NK-92 treated with Interleukin-12 subunit alpha and Interleukin-12 subunit beta, amount 100 ng/mL, for 24 hours (cell line): Measurements from ENCODE around the gene MEGF11.

ENCODE experiments used
- DNase-seq: peaks from one replicate; lab custom pipeline; 2025; lab: John Stamatoyannopoulos, UW

Gene MEGF11

DNA sequence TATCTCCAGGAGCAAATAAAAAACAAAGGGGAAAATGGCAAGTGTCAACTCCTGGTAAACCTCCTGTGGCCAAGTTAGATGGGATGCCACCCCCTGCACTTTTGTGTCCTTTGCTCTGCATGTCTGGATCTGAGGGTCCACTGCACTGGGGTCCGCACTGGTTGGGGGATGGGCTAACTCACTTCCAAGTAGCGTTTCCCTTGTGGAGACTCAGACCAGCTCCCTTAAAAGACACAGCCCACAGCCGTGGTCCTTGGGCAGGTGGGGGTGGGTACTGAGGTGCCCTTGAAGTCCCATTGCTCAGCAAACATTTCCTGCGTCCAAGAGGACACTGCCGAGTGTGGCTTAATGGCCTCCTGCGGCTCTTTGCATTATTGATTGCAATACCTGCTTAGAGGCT, 188.2 kb downstream of the MEGF11 start:
- DNase-seq: no peak

DNA sequence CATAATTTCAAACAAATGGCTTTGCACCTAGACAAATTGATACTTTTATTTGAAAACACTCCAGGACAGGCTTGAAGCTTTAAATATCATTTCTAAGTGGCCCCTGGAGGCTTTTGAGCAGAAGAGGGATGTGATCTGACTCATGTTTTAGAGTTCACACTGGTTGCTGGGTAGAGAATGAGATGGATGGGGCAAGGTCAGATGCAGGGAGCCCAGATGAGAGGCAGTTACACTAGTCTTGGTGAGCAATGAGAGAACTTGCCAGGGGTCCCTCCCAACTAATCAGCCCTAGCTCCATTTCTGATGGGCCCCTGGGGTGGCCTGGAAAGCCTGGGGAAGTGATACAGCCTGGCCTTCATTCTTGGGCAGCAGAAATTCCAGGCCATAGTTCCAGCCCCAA, 190.4 kb downstream of the MEGF11 start:
- DNase-seq: no peak

DNA sequence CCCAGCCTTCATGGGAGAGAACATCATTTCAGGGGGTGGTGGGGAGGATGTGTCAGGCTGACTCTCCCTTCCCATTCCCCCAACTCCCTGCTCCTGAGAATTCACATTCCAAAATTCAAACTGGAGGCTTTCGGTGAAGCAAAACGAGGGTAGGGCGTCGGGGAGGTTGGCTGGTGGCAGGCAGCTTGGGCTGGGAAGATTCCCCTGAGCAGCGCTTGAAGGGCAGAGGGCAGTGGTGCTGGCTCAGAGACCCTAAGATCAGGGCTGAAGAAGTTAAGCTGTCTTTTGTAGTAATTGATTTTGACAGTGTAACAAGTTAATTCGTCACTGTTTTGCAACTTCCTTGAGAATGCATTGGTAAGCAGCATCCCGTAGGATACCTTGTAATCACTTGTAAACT, 196.5 kb downstream of the MEGF11 start:
- DNase-seq: no peak

DNA sequence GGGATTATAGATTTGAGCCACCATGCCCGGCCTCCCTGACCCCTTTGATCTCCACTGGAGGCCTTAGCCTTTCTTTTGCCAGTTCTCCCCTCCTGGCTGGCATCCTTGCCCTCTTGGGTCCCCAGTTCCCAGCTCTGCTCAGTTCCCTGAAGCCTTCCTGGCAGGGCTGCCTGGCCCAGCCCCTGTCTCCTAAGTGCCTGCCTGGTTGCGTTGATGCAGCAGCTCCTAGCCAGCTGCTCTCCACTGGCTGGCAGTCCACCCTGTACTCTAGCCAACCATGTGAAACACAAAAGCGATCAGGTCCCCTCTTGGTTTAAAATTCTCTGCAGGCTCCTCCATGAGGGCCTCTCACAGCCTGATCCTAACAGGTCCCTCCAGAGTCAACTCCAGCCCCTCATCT, 199.6 kb downstream of the MEGF11 start:
- DNase-seq: no peak

DNA sequence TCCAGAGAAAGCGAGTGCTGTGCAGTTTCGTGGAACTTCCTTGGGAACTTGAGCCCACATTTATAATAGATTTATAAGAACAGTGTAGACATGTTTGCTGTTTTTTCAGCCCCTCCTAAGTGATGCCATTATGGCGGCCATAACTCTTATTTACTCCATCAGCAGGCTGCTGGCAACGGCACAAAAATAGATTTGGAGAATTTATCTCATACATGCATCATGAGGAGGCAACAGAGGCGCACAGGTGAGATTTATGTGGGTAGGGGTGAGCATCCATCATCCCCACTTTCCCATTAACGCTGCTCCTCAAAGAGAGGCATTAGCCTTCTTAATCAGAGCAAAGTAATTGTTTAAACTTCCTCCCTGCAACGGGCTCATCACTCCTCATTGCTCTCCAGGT, 201.7 kb downstream of the MEGF11 start:
- DNase-seq: no peak

DNA sequence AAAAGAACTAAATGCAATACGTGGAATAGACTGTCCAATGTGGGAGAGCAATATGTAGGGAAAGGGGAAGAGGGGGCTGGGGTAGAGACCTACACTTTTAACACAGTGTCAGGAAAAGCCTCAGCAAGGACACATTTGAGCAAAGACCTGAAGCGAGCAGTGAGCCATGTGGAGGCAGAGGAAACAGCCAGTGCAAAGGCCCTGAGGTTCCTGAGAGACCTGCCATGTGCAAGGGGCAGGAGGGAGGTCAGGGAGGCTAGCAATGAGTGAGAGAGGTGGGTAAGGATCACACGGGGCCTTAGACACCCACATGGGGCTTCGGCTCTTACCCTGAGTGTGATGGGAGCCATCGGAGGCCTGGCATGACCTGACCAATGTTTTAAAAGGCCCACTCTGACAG, 203.3 kb downstream of the MEGF11 start:
- DNase-seq: no peak

- DNase-seq: no peak
Measured at GRCh38 chr15:66049353-66049752, 204.2 kb downstream of the MEGF11 start.

GRCh38 chr15:66047321-66048024, 206.1 kb downstream of the MEGF11 start:
- no peak for DNase-seq

GRCh38 chr15:66046751-66047150, 206.8 kb downstream of the MEGF11 start:
- no peak for DNase-seq

DNA sequence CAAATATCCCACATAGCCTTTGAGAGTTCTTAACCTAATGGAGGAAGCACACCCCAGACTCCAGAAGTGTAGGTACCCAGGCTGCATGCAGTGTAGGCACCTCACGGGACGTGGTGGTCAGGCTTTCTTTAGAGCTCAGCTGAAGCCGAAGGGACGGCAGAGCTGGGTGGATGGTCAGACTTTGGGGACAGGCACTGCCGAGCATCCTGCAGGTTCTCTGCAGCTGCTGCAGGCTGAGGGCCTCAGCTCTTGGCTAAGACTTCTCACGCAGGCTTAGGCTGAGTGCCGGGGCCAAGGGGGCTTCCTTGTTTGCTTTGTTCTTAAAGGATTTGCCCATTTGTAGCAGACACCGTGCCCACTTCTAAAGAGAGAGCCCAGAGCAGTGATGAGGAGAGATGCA, 207.2 kb downstream of the MEGF11 start:
- DNase-seq: no peak

GRCh38 chr15:66045542-66045941, 208.0 kb downstream of the MEGF11 start:
- no peak for DNase-seq

- no peak for DNase-seq
Measured at GRCh38 chr15:66044837-66045236, 208.7 kb downstream of the MEGF11 start.

GRCh38 chr15:66043264-66043663, 210.3 kb downstream of the MEGF11 start:
- no peak for DNase-seq

DNA sequence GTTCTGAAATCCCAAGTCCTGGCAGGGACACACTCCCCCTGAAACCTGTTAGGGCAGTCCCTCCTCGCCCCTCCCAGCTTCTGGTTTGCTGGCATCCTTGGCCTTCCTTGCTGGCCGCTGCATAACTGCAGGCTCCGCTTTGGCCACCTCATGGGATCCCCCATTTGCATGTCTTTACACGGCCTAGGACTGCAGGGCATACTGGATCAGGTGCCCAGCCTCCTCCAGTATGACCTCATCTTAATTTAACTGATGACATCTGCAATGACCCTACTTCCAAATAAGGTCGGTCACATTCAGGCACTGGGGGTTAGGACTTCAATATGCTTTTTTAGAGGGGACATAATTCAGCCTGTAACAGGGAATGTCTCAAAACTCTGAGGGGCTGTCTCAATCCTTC, 210.9 kb downstream of the MEGF11 start:
- DNase-seq: no peak

GRCh38 chr15:66041276-66041675, 212.3 kb downstream of the MEGF11 start:
- DNase-seq: no peak

DNA sequence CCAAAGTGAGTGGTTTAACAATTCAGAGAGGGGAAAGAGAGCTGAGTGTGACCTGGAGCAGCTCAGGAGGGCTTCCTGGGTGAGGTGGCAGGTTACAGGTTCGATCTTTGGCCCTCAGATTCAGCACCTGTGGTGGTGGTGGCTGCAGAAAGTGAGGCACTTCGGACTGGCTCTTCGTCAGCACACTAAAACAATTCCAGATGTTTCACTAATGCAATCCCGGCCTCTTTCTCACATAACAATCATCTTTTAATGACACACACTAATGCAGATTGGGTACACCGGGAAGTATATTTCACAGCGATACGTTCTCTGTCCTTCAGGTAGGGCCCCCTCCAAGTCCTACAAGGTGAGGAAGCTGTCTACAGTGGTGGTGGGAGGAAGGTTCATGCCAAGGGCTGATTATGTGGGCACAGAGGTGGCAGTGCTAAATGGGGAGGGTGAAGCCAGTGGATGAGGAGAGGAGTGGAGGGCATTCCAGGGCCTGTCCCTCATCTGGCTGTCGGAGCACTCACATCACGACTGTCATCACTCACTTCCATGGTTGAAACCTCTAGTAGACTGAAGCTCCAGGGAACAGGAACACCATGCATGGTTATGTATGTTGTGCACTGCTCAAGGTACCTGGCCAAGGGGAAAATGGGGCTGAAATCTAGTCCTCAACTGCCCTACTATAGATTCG, 213.2 kb downstream of the MEGF11 start:
- no peak for DNase-seq

DNA sequence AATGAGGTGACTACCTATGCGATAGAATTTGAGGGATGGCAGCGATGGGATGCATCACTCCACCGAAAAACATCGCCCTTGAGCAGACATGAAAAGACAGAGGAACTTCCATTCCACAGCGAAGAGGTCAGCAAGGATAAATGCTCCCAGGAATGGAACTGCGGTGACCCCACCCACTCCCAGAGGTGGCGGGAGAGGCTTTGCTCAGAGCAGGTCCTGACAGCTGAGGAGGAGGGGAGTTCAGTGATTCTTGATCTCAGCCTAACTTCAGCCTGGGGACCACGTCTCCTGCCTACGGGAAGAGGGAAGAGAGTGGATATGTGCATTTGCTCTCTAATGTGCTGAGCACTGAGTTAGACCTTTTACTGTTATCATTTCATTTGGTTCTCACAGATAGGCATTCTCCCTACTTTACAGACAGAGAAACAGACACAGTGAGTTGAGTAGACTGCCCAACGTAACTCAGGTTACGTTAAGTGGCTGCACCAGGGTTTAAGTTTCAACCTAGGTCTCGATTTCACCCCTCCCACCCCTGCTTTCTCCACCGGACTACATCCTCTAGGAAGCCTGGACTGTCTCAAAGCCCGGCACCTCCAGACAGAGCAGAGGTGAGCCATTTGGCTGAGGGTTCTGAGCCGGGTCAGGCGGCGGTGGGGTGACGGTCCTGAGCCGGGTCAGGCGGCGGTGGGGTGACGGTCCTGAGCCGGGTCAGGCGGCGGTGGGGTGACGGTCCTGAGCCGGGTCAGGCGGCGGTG, 214.3 kb downstream of the MEGF11 start:
- no peak for DNase-seq

- no peak for DNase-seq
Measured at GRCh38 chr15:66038387-66039116, 215.0 kb downstream of the MEGF11 start.

- no peak for DNase-seq
Measured at GRCh38 chr15:66036859-66037258, 216.7 kb downstream of the MEGF11 start.

GRCh38 chr15:66035901-66036300, 217.6 kb downstream of the MEGF11 start:
- no peak for DNase-seq

DNA sequence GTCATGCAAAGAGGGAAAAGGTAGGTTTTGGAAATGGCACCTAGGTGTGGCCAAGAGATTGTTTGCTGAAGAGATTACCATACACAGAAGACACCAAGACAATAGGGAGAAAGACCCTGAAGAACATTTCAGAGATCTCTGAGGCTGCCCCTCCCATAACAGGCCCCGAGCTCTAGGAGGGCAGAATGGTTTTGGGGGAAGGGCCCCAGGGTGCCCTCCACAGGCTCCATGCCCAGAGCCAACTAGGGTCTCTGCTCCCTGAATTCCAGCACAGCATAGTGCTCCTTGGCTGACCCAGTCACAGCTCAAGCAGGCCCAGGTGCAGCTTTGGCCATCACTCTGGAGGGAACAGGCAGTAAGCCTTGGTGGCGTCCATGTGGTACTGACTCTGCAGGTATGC, 220.4 kb downstream of the MEGF11 start:
- DNase-seq: no peak

DNA sequence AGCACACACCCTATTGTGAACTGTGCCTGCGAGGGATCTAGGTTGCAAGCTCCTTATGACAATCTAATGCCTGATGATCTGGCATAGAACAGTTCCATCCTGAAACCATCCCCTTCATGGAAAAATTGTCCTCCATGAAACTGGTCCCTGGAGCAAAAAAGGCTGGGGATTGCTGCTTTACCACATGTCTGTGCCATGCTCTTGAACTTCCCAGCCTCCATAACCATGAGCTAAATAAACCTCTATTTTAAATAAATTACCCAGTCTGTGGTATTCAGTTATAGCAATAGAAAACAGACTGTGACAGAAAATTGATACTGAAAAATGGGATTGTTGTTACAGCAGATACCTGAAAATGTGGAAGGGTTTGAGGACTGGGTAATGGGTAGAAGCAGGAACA, 221.5 kb downstream of the MEGF11 start:
- DNase-seq: no peak

DNA sequence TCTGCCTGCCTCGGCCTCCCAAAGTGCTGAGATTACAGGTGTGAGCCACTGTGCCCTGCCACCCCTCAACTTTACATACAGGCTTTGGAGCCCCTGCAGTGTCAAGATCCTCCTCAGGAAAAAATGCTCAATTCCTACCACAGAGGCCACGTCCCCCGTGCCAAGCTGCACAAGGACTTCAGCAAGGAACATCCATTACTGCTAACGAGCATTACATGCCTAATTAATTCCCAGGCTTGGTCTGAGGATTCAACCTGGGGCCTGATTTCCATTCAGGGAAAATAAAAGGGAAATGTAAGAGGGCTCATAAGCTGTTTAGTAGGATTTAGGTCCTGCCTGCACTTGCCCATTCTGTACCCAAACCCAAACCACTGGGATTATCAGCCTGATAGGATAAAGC, 222.9 kb downstream of the MEGF11 start:
- DNase-seq: no peak
